Activated naive CD4-positive, alpha-beta T cell treated with anti-CD3 and anti-CD28 coated beads, Interleukin-2, amount 50 U/mL, for 24 hours (primary cell): ENCODE data around the gene PLEKHA6.

Experiments used
- H3K27ac Mint-ChIP-seq: one replicate; pipeline ENCODE4 v1.8.0; 2021; ENCODE audit warnings: mild to moderate bottlenecking, mixed read lengths
- H3K27me3 Mint-ChIP-seq: one replicate; pipeline ENCODE4 v1.8.0; 2021; ENCODE audit warnings: mixed read lengths
- H3K36me3 Mint-ChIP-seq: one replicate; pipeline ENCODE4 v1.8.0; 2021; ENCODE audit warnings: mixed read lengths
- H3K4me1 Mint-ChIP-seq: one replicate; pipeline ENCODE4 v1.8.0; 2021; ENCODE audit warnings: mixed read lengths
- H3K4me3 Mint-ChIP-seq: one replicate; pipeline ENCODE4 v1.8.0; 2021; ENCODE audit warnings: mild to moderate bottlenecking, mixed read lengths
- H3K9me3 Mint-ChIP-seq: one replicate; pipeline ENCODE4 v1.8.0; 2021; ENCODE audit warnings: mixed read lengths

The PLEKHA6 gene

GRCh38 chr1:204192589-204193352 is 167.0 kb downstream of the PLEKHA6 start:
- Mint-ChIP-seq H3K4me1 (peaks cover 13% of the 10 kb centered on the region), H3K4me3 (no peak overlapping the region), H3K36me3 (no peaks in the 10 kb centered on the region), H3K27me3 (peaks cover 17% of the 10 kb centered on the region), H3K9me3 (no peaks in the 10 kb centered on the region), H3K27ac (no peak overlapping the region)

- Mint-ChIP-seq H3K27me3 (peaks cover 23% of the 10 kb centered on the region), H3K4me3 (no peak overlapping the region), H3K9me3 (no peaks in the 10 kb centered on the region), H3K36me3 (no peaks in the 10 kb centered on the region), H3K27ac (no peak overlapping the region), H3K4me1 (peaks cover 13% of the 10 kb centered on the region)
Observed at GRCh38 chr1:204192046-204192445, 167.7 kb downstream of the PLEKHA6 start.

- Mint-ChIP-seq H3K27ac (no peak overlapping the region), H3K4me1 (peaks cover 13% of the 10 kb centered on the region), H3K9me3 (no peaks in the 10 kb centered on the region), H3K4me3 (no peak overlapping the region), H3K36me3 (no peaks in the 10 kb centered on the region), H3K27me3 (peaks cover 26% of the 10 kb centered on the region)
Observed at GRCh38 chr1:204191456-204191855, 168.3 kb downstream of the PLEKHA6 start.

GRCh38 chr1:204190212-204191211 is 169.2 kb downstream of the PLEKHA6 start:
- Mint-ChIP-seq H3K4me3 (no peak overlapping the region), H3K9me3 (no peaks in the 10 kb centered on the region), H3K27me3 (peaks cover 26% of the 10 kb centered on the region), H3K4me1 (peaks cover 13% of the 10 kb centered on the region), H3K27ac (no peak overlapping the region), H3K36me3 (no peaks in the 10 kb centered on the region)

- Mint-ChIP-seq H3K4me3 (no peak overlapping the region), H3K27ac (no peak overlapping the region), H3K36me3 (no peaks in the 10 kb centered on the region), H3K27me3 (peaks cover 26% of the 10 kb centered on the region), H3K9me3 (no peaks in the 10 kb centered on the region), H3K4me1 (peaks cover 8% of the 10 kb centered on the region)
Observed at GRCh38 chr1:204188959-204189639, 170.6 kb downstream of the PLEKHA6 start.

GRCh38 chr1:204186597-204186996 is 173.1 kb downstream of the PLEKHA6 start:
- Mint-ChIP-seq H3K9me3 (no peaks in the 10 kb centered on the region), H3K4me3 (no peak overlapping the region), H3K27ac (no peak overlapping the region), H3K4me1 (peaks cover 8% of the 10 kb centered on the region), H3K36me3 (no peaks in the 10 kb centered on the region), H3K27me3 (peaks cover 26% of the 10 kb centered on the region)

GRCh38 chr1:204181116-204181515 is 178.6 kb downstream of the PLEKHA6 start:
- no peaks in the 10 kb centered on the region for H3K9me3 Mint-ChIP-seq
- no peak overlapping the region for H3K27ac Mint-ChIP-seq
- H3K27me3 Mint-ChIP-seq: no peaks in the 10 kb centered on the region
- no peaks in the 10 kb centered on the region for H3K36me3 Mint-ChIP-seq
- no peaks in the 10 kb centered on the region for H3K4me1 Mint-ChIP-seq
- H3K4me3 Mint-ChIP-seq: no peak overlapping the region

GRCh38 chr1:204180133-204180532 is 179.6 kb downstream of the PLEKHA6 start:
- H3K9me3 Mint-ChIP-seq: no peaks in the 10 kb centered on the region
- no peak overlapping the region for H3K27ac Mint-ChIP-seq
- no peak overlapping the region for H3K4me3 Mint-ChIP-seq
- no peaks in the 10 kb centered on the region for H3K4me1 Mint-ChIP-seq
- H3K36me3 Mint-ChIP-seq: no peaks in the 10 kb centered on the region
- H3K27me3 Mint-ChIP-seq: no peaks in the 10 kb centered on the region

- no peaks in the 10 kb centered on the region for H3K4me1 Mint-ChIP-seq
- no peak overlapping the region for H3K4me3 Mint-ChIP-seq
- peaks cover under 1% of the 10 kb centered on the region for H3K36me3 Mint-ChIP-seq
- H3K9me3 Mint-ChIP-seq: no peaks in the 10 kb centered on the region
- H3K27me3 Mint-ChIP-seq: peaks cover under 1% of the 10 kb centered on the region
- H3K27ac Mint-ChIP-seq: no peak overlapping the region
Observed at GRCh38 chr1:204178487-204179281, 181.0 kb downstream of the PLEKHA6 start.

GRCh38 chr1:204177133-204177532 is 182.6 kb downstream of the PLEKHA6 start:
- no peaks in the 10 kb centered on the region for H3K9me3 Mint-ChIP-seq
- no peak overlapping the region for H3K4me3 Mint-ChIP-seq
- no peaks in the 10 kb centered on the region for H3K4me1 Mint-ChIP-seq
- peaks cover 2% of the 10 kb centered on the region for H3K36me3 Mint-ChIP-seq
- peaks cover 4% of the 10 kb centered on the region for H3K27me3 Mint-ChIP-seq
- H3K27ac Mint-ChIP-seq: no peak overlapping the region

GRCh38 chr1:204176049-204176448 is 183.7 kb downstream of the PLEKHA6 start:
- no peak overlapping the region for H3K4me3 Mint-ChIP-seq
- peaks cover 4% of the 10 kb centered on the region for H3K27me3 Mint-ChIP-seq
- peaks cover 6% of the 10 kb centered on the region for H3K36me3 Mint-ChIP-seq
- no peaks in the 10 kb centered on the region for H3K9me3 Mint-ChIP-seq
- H3K4me1 Mint-ChIP-seq: no peaks in the 10 kb centered on the region
- H3K27ac Mint-ChIP-seq: no peak overlapping the region

- Mint-ChIP-seq H3K27me3 (peaks cover 4% of the 10 kb centered on the region), H3K27ac (no peak overlapping the region), H3K9me3 (no peaks in the 10 kb centered on the region), H3K36me3 (peaks cover 6% of the 10 kb centered on the region), H3K4me1 (no peaks in the 10 kb centered on the region), H3K4me3 (no peak overlapping the region)
Observed at GRCh38 chr1:204174958-204175357, 184.8 kb downstream of the PLEKHA6 start.

GRCh38 chr1:204172404-204173029 is 187.2 kb downstream of the PLEKHA6 start:
- H3K36me3 Mint-ChIP-seq: peaks cover 6% of the 10 kb centered on the region
- H3K9me3 Mint-ChIP-seq: peaks cover 1% of the 10 kb centered on the region
- no peaks in the 10 kb centered on the region for H3K4me1 Mint-ChIP-seq
- H3K4me3 Mint-ChIP-seq: no peak overlapping the region
- H3K27ac Mint-ChIP-seq: no peak overlapping the region
- H3K27me3 Mint-ChIP-seq: peaks cover 4% of the 10 kb centered on the region

- Mint-ChIP-seq H3K4me1 (no peaks in the 10 kb centered on the region), H3K36me3 (peaks cover 6% of the 10 kb centered on the region), H3K27me3 (peaks cover 4% of the 10 kb centered on the region), H3K9me3 (peaks cover 5% of the 10 kb centered on the region), H3K4me3 (no peak overlapping the region), H3K27ac (no peak overlapping the region)
Observed at GRCh38 chr1:204171751-204172178, 188.0 kb downstream of the PLEKHA6 start.
